Calu3 (cell line): ENCODE results near the gene MRPS25. TPM values are rescaled to one million over a fixed set of nuclear protein-coding genes. Genes with fewer than 3 reads are reported as not detected.

Experiments
- BruUV-seq: library from RNA; stranded (reverse); fragments of 400-500 nt; replicated peaks from 2 replicates; lab custom pipeline; 2021; lab: Mats Ljungman, UMichigan
- CTCF ChIA-PET: fragments of 300-600 bp; sonication (Branson Sonifier 250); formaldehyde crosslinking; loops from one replicate; lab custom pipeline; 2022; ENCODE audit warnings: antibody characterized with exemption; lab: Charles Lee
- DNase-seq: peaks from one replicate; pipeline ENCODE4 v3.0.0; 2022
- H3K27ac Mint-ChIP-seq: one replicate; pipeline ENCODE4 v1.8.0; 2022; ENCODE audit warnings: mixed read lengths; ENCODE audit not compliant: unreplicated experiment
- H3K27me3 Mint-ChIP-seq: one replicate; pipeline ENCODE4 v1.8.0; 2022; ENCODE audit warnings: mixed read lengths; ENCODE audit not compliant: unreplicated experiment
- H3K36me3 Mint-ChIP-seq: one replicate; pipeline ENCODE4 v1.8.0; 2022; ENCODE audit warnings: mild to moderate bottlenecking, moderate library complexity, mixed read lengths; ENCODE audit not compliant: insufficient read depth, unreplicated experiment
- H3K4me1 Mint-ChIP-seq: one replicate; pipeline ENCODE4 v1.8.0; 2022; ENCODE audit warnings: mild to moderate bottlenecking, low read depth, mixed read lengths; ENCODE audit not compliant: unreplicated experiment
- H3K4me3 Mint-ChIP-seq: one replicate; pipeline ENCODE4 v1.8.0; 2022; ENCODE audit warnings: mild to moderate bottlenecking, low read depth, moderate library complexity, mixed read lengths; ENCODE audit not compliant: unreplicated experiment
- H3K9me3 Mint-ChIP-seq: one replicate; pipeline ENCODE4 v1.8.0; 2022; ENCODE audit warnings: low read depth, mixed read lengths; ENCODE audit not compliant: unreplicated experiment
- CTCF ChIP-seq: fragments of 200-600 bp; IDR thresholded peaks from one replicate; pipeline ENCODE4 v1.8.0; 2022; ENCODE audit warnings: antibody characterized with exemption; ENCODE audit not compliant: unreplicated experiment
- intact Hi-C: fragments of 100-400 bp; cut with micrococcal nuclease; formaldehyde crosslinking; loops from one replicate; pipeline ENCODE4 v1.10.0; 2022; ENCODE audit not compliant: unreplicated experiment
- total RNA-seq: library from RNA; stranded (reverse); gene quantifications from 2 replicates; pipeline ENCODE4 v1.2.3, GENCODE V29; 2022

Gene MRPS25
- total RNA-seq, 1 experiment from 2014 or later, result 51.8 TPM

GRCh38 chr3:15083252-15083651, 18.1 kb upstream of the MRPS25 start:
- no peak overlapping the region for H3K4me3 Mint-ChIP-seq
- CTCF ChIA-PET, result no interaction called here
- H3K27ac Mint-ChIP-seq, result no peak overlapping the region
- no peaks in the 10 kb centered on the region for H3K4me1 Mint-ChIP-seq
- no peak for TF ChIP-seq CTCF
- H3K27me3 Mint-ChIP-seq, result no peaks in the 10 kb centered on the region
- intact Hi-C loops, result no loop called here
- H3K36me3 Mint-ChIP-seq, result peaks cover 28% of the 10 kb centered on the region
- BruUV-seq, result no TSS peak
- H3K9me3 Mint-ChIP-seq, result no peaks in the 10 kb centered on the region
- no peak for DNase-seq

GRCh38 chr3:15081960-15082664, 17.0 kb upstream of the MRPS25 start:
- no peak for DNase-seq
- H3K36me3 Mint-ChIP-seq, result peaks cover 28% of the 10 kb centered on the region
- CTCF ChIA-PET, result no interaction called here
- TF ChIP-seq CTCF, result no peak
- H3K4me1 Mint-ChIP-seq, result no peaks in the 10 kb centered on the region
- BruUV-seq, result no TSS peak
- H3K9me3 Mint-ChIP-seq, result no peaks in the 10 kb centered on the region
- H3K27me3 Mint-ChIP-seq, result no peaks in the 10 kb centered on the region
- no peak overlapping the region for H3K27ac Mint-ChIP-seq
- intact Hi-C loops, result no loop called here
- H3K4me3 Mint-ChIP-seq, result no peak overlapping the region

GRCh38 chr3:15079091-15079490, 14.0 kb upstream of the MRPS25 start:
- BruUV-seq, result no TSS peak
- Mint-ChIP-seq H3K27me3 (no peaks in the 10 kb centered on the region), H3K9me3 (no peaks in the 10 kb centered on the region), H3K36me3 (peaks cover 17% of the 10 kb centered on the region), H3K4me3 (no peak overlapping the region), H3K27ac (no peak overlapping the region), H3K4me1 (no peaks in the 10 kb centered on the region)
- no peak for TF ChIP-seq CTCF
- no peak for DNase-seq
- intact Hi-C loops, result no loop called here
- CTCF ChIA-PET, result no interaction called here

- intact Hi-C loops, result no loop called here
- Mint-ChIP-seq H3K4me1 (no peaks in the 10 kb centered on the region), H3K4me3 (no peak overlapping the region), H3K9me3 (no peaks in the 10 kb centered on the region), H3K27me3 (no peaks in the 10 kb centered on the region), H3K36me3 (no peaks in the 10 kb centered on the region), H3K27ac (no peak overlapping the region)
- no TSS peak for BruUV-seq
- CTCF ChIA-PET, result no interaction called here
- no peak for DNase-seq
- TF ChIP-seq CTCF, result no peak
Measured at GRCh38 chr3:15074500-15074899, 9.4 kb upstream of the MRPS25 start.
